ENCODE data around the gene BTD. TPM values are rescaled to one million over a fixed set of nuclear protein-coding genes. Genes with fewer than 3 reads are reported as not detected.

Gene BTD
- total and polyA plus RNA-seq, 7 donors, result 6.6 to 35.5 (median 23.5) TPM

DNA sequence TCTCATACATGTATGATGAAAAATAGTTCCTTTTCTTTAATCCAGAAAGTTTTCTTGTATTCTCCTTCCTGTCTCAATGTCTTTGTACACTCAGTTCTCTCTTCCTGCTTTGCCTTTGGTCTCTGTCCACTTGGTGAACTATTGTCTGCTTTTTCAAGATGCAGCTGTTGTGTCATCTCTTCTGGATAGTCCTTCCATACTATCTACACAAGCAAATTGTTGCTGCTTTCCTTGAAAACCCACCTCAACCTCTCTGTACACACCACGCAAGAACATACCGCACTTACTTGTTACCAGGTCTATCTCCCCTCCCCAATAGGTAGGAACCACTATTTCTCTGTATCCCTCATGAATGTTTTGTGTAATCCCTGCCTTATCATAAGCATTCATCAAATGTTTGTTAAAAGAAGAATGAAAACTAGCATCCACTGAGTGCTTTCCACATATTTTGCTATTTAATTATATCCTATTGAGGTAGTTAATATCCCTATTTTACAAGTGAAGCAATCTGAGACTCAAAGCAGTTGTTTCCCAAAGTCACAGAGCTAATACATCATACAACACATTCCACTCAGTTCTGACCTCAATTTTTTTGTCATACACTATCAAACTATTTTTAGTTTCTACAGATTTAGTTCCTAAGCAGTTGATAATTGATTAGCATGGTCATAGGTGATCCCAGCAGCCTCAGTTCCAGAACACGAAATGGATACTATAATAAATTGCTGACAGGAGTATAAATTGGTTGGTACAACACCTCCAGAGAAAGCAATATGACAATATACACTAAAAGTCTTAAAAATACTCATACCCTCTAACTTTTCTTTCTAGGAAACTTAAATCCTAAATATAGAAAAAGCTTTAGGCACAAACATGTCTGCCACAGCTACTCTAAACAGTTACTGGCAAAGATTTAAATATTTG lies 19.8 kb upstream of the BTD start:
- H3K27me3 ChIP-seq, result no peaks in the 10 kb centered on the region
- no peaks in the 10 kb centered on the region for H3K9me3 ChIP-seq
- no peak for TF ChIP-seq POLR2AphosphoS5 (IDR thresholded peaks at IDR 0.05)
- no peak for TF ChIP-seq EP300 (IDR thresholded peaks at IDR 0.05)
- TF ChIP-seq, protein P1, sequence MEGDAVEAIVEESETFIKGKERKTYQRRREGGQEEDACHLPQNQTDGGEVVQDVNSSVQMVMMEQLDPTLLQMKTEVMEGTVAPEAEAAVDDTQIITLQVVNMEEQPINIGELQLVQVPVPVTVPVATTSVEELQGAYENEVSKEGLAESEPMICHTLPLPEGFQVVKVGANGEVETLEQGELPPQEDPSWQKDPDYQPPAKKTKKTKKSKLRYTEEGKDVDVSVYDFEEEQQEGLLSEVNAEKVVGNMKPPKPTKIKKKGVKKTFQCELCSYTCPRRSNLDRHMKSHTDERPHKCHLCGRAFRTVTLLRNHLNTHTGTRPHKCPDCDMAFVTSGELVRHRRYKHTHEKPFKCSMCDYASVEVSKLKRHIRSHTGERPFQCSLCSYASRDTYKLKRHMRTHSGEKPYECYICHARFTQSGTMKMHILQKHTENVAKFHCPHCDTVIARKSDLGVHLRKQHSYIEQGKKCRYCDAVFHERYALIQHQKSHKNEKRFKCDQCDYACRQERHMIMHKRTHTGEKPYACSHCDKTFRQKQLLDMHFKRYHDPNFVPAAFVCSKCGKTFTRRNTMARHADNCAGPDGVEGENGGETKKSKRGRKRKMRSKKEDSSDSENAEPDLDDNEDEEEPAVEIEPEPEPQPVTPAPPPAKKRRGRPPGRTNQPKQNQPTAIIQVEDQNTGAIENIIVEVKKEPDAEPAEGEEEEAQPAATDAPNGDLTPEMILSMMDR (IDR thresholded peaks at IDR 0.05), result no peak
- no peak for TF ChIP-seq POLR2A (IDR thresholded peaks at IDR 0.05)
- 95 to 99% methylated on average over 3 of the region's 3 CpGs for WGBS, 2 donors
- intact Hi-C loops (cut with DNase I), result no loop called here
- H3K4me3 ChIP-seq, result no peak overlapping the region
- peaks cover 0 to 97% (median 15%) of the 10 kb centered on the region in 4 donors for H3K36me3 ChIP-seq
- H3K4me1 ChIP-seq, result no peaks in the 10 kb centered on the region
- DNase-seq, result no peak
- H3K27ac ChIP-seq, result no peak overlapping the region

DNA sequence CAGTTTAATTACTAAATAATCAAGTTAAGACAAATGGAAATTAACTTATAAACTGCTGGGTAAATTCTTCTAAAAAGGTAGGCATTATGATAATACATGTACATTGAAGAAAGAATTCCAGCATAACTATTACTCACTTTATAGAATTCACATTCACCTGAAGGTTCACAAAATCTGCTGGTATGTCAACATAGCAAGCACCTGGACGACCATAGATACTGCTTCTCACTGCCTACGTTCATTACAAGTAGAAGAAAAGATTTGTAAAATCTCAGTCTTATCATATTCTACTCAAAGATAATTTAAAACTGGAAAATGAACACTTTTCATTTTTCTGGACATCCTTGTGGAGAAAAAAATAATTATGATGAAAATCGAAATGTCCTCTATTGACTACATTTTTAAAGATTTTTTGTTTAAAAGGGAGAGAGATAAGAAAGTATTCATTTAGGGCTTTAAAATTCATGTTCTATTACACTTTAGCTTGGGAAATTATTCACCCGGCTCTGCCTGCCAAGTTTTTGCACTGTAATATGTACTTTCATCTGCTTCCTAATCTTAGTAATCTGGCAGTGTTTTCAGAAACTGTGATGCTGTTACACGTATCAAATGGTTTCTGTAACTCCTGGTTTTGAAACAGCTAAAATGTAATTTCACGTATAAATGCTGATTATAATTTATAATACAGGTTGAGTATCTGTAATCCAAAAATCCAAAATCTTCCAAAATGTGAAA lies 16.3 kb upstream of the BTD start:
- Histone ChIP-seq H3K36me3 (peaks cover 14 to 97% (median 24%) of the 10 kb centered on the region in 4 donors), H3K27ac (no peak overlapping the region)

DNA sequence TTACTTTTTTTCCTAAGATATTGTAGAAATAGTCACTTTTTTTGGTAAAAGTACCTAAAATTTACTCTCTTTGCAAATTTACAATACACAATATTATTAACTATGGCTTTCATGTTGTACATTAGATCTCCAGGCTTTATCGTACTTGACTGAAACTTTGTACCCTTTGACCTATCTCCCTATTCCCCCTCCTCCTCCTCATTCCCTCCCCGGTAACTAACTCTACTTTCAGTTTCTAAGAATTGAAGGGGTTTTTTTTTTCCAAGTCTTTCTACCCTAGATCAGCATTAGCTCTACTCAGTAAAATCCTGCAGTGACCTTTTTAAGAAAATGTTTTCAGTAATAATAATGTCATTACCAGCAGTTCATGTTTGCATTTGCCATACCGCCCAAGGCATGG lies 10.3 kb upstream of the BTD start:
- TF ChIP-seq, protein P1 (IDR thresholded peaks at IDR 0.05), result no peak
- no peak for TF ChIP-seq POLR2A (IDR thresholded peaks at IDR 0.05)
- TF ChIP-seq EP300 (IDR thresholded peaks at IDR 0.05), result no peak
- TF ChIP-seq POLR2AphosphoS5 (IDR thresholded peaks at IDR 0.05), result no peak
- Histone ChIP-seq H3K36me3 (peaks cover 14 to 67% (median 16%) of the 10 kb centered on the region in 4 donors), H3K4me3 (no peak overlapping the region), H3K27ac (no peak overlapping the region), H3K4me1 (no peaks in the 10 kb centered on the region), H3K9me3 (no peaks in the 10 kb centered on the region), H3K27me3 (no peaks in the 10 kb centered on the region)
- intact Hi-C loops (cut with DNase I), result no loop called here
- 82 to 88% methylated on average over 3 of the region's 3 CpGs for WGBS, 2 donors
- DNase-seq, result no peak

More for the DNA sequence above, 16.3 kb upstream of the BTD start:
- no peak for TF ChIP-seq POLR2AphosphoS5 (IDR thresholded peaks at IDR 0.05)
- no peak for TF ChIP-seq POLR2A (IDR thresholded peaks at IDR 0.05)
- TF ChIP-seq EP300 (IDR thresholded peaks at IDR 0.05), result no peak
- TF ChIP-seq, protein P1 (IDR thresholded peaks at IDR 0.05), result no peak
- Histone ChIP-seq H3K4me3 (no peak overlapping the region), H3K4me1 (no peaks in the 10 kb centered on the region), H3K9me3 (no peaks in the 10 kb centered on the region), H3K27me3 (no peaks in the 10 kb centered on the region)
- intact Hi-C loops (cut with DNase I), result no loop called here
- DNase-seq, result no peak
- 90 to 91% methylated on average over 6 of the region's 6 CpGs for WGBS, 2 donors

DNA sequence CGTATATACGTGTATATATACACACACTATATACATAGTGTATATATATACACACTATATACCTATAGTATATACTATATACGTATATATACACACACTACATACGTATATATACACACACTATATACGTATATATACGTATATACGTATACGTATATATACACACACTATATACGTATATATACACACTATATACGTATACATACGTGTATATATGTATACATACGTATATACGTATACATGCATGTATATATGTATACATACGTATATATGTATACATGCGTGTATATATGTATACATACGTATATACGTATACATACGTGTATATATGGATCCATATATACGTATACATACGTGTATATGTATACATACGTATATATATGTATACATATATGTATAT lies 9.6 kb upstream of the BTD start:
- intact Hi-C loops (cut with DNase I), result no loop called here
- H3K4me3 ChIP-seq, result no peak overlapping the region

More for the DNA sequence above, 9.6 kb upstream of the BTD start:
- no peaks in the 10 kb centered on the region for H3K27me3 ChIP-seq
- DNase-seq, result no peak
- no peak overlapping the region for H3K27ac ChIP-seq
- WGBS, 2 donors, result 92% methylated on average over 21 of the region's 21 CpGs
- H3K4me1 ChIP-seq, result no peaks in the 10 kb centered on the region
- H3K36me3 ChIP-seq, result peaks cover 14 to 67% (median 16%) of the 10 kb centered on the region in 4 donors
- TF ChIP-seq, protein P1 (IDR thresholded peaks at IDR 0.05), result no peak
- TF ChIP-seq POLR2AphosphoS5 (IDR thresholded peaks at IDR 0.05) (no peak), EP300 (IDR thresholded peaks at IDR 0.05) (no peak), POLR2A (IDR thresholded peaks at IDR 0.05) (no peak)
- no peaks in the 10 kb centered on the region for H3K9me3 ChIP-seq
